Endothelial cell of umbilical vein (primary cell): ENCODE results near the gene ARHGEF35.

Source experiments
- POLR2A ChIP-seq: IDR thresholded peaks from 2 replicates; pipeline ENCODE4 v1.6.1; 2012; ENCODE audit warnings: low read depth, mild to moderate bottlenecking, control low read depth, low read length
- POLR2AphosphoS5 ChIP-seq: IDR thresholded peaks from 2 replicates; pipeline ENCODE4 v1.6.1; 2012; ENCODE audit warnings: low read depth, mild to moderate bottlenecking, control low read depth, low read length, moderate library complexity; ENCODE audit not compliant: insufficient read depth

DNA sequence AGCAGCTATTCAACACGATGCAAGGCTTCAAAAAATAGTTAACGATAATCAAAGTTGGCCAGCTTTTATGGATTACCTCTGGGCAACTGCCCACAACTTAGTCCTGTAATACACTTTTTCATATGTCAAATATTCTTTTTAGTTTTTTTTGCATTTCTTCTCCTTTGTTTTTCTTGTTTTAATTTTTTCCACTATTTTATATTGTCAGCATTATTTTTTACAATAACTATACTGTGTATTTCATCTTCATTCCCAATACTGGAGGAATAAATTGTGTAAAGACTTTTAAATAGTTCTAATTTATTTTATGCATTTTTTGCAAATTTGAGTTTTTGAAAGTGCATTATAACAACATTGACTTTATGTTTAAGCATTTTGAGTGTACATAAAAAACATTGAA is 30.8 kb downstream of the ARHGEF35 start:
- TF ChIP-seq POLR2A (no peak), POLR2AphosphoS5 (no peak)
